NCI-H2227 treated with DMSO at 0.1 percent for 48 hours (cell line): ENCODE measurements around the gene TKT.

Experiments used
- DNase-seq: peaks from one replicate; lab custom pipeline; 2025; lab: John Stamatoyannopoulos, UW

TKT gene

GRCh38 chr3:53240989-53241972 is 14.5 kb downstream of the TKT start:
- no peak for DNase-seq

- DNase-seq = no peak
Observed at GRCh38 chr3:53239800-53240199, 16.0 kb downstream of the TKT start.

DNA sequence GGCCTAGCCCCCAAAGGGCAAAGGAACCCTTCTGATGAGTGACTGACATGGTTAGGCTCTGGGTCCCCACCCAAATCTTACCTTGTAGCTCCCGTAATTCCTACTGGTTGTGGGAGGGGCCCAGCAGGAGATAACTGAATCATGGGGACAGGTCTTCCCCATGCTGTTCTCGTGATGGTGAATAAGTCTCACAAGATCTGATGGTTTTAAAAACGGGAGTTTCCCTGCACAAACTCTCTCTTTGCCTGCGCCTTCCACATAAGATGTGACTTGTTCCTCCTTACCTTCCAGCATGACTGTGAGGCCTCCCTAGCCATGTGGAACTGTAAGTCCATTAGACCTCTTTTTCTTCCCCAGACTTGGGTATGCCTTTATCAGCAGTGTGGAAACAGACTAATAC is 16.9 kb downstream of the TKT start:
- DNase-seq = no peak

GRCh38 chr3:53238051-53238850 is 17.6 kb downstream of the TKT start:
- peak; percentile 49 for DNase-seq

- no peak for DNase-seq
Observed at GRCh38 chr3:53236112-53236841, 19.5 kb downstream of the TKT start.

DNA sequence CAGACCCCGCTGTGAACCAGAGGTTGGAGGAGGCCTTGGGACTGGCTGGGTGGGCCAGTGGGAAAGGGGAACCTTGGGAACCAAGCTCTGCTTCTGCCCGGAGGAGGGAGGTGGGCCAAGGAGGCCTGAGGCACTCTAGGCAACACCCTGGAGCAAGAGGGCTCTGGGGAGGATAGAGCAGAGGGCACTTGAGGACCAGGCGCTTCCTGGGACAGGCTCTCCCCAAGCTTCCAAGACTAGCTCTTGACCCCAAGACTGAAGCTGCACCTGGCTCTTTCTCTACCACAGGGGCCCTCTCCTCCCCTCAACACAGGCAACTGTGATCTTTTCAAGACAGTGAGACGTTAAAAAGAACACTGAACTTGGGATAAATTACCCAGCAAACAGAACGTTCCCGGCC is 20.3 kb downstream of the TKT start:
- no peak for DNase-seq

DNA sequence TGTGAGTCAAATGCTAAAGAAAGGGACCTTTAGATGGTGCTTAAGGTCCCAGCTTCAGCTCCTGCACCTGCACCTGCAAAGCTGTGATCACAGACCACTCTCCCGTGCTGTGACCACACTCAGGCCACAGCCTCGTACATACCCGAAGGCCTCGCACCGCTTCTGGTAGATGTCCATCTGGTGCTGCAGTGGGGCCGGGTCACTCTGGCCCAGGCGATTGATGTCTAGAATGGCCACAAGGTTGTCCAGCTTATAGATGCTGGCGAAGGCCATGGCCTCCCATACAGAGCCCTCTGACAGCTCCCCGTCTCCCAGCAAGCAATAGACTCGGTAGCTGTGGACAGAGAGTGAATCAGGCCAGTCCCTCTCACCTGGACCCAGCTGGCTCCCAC is 21.0 kb downstream of the TKT start:
- no peak for DNase-seq

DNA sequence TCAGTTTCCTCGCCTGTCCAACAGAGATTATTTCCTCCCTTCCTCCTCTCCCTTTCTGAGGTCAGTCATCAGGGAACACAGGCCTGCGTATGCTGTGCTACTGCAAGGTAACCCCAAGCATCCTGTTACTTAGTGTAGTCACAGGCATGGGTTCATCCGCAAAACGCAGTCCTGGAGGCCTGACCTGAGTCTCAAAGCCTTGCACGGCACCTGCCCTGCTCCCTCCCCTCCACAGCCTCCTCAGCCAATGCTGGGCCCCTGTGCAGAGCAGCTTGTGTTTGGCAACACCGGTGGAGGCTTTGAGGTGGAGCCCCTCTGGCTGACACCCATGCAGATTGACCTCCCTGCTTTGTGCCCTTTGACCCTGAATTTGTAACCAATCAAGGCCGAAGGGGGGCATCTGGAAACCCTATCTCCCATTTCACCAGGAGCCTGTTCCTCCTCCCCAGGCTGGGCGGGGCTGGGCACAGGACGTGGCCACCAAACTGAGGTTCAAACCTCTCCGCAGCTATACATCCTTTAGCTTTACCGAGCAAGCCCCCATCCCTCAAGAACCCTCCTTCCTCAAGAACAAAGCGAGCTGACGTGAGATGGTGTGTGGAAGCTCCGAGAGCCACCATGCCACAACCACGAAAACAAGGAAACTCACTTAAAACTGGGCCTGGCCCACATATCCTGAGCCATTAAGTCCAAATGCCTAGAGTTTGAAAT is 21.5 kb downstream of the TKT start:
- no peak for DNase-seq

GRCh38 chr3:53232641-53233377 is 23.0 kb downstream of the TKT start:
- no peak for DNase-seq

GRCh38 chr3:53231532-53232511 is 24.0 kb downstream of the TKT start:
- DNase-seq = no peak

- no peak for DNase-seq
Observed at GRCh38 chr3:53230789-53231188, 25.0 kb downstream of the TKT start.

DNA sequence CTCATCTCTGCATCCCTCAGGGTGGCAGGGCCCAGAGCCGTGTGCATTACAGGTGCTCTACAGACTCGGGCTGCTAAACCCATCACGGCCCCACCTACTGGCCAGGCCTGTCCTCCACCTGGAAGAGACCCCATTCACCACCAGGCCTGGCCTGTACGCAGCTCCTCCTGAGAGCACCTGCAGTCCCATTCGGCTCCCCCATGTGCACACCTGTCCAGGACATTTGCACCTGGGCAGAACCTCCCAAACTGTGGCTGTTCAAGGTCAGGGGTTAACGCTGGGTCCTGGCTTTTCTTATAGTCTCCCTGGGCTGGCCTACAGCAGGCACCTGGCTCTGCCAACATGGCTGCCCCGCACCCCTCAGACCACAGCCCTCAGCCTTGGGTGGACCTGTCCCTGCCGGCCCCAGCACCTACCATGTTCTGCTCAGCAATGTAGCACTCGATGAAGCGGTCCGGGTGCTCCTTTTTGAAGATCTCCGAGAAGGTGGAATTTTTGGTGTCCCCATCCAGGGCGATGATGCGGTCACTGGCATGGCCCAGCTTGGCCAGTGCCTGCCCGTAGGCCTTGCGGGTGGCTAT is 25.7 kb downstream of the TKT start:
- no peak for DNase-seq

- no peak for DNase-seq
Observed at GRCh38 chr3:53229606-53230005, 26.2 kb downstream of the TKT start.

DNA sequence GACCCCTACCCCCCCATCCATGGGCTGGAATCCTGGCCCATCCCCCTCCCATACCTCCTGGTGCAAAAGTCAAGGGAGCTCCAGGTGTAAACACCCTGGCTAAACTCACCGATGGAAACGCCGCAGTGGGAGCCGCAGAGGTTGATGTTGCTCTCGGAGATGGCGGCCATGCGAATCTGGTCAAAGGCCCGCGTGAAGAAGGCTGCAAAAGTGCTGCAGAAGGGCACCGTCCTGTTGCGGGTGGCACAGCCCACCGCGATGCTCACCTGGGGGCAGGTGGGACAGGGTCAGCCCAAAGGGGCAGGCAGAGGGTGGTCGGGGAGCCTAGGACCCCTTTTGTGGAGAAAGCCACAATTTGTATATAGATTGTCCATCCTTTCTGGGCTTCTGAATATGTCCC is 26.7 kb downstream of the TKT start:
- no peak for DNase-seq

DNA sequence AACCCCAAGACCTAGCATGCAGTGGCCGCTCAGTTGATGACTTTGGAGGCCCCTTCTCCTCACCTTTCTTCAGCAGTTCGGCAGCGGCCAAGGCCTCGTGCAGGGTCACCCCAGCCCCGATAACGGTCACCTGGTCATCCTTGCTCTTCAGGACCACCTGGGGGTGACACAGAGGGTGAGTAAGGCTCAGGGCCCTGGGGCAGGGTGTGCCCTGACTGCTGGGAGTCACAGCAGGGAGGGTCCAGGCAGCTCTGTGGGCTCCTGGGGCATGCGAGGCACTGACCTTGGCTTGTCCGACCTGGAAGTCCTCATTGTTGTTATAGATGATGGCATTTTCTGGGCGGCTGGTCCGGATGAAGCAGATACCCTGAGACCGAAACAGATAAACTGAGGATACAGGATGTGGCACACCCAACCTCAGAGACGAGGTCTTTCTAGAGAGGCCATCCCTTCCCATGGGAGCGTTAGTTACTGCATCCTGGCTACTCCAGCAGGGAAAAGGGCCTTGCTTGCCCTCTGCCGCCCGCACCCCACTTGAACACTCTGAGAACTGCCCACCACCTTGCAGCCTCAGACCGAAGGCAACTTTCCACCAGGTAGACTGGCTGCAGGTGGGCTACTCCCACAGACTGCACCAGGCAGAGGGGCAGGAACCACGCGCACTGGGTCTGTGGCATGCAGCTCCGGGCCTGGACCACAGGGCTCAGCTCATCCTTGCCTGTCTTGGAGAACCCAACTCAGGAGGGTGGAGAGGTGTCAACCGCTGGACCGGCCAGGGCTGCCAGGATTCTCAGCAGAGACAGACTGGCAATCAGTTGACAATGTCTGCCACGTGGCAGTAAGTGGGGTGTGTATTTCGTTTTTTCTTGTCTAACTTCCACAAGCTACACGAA is 27.6 kb downstream of the TKT start:
- no peak for DNase-seq

DNA sequence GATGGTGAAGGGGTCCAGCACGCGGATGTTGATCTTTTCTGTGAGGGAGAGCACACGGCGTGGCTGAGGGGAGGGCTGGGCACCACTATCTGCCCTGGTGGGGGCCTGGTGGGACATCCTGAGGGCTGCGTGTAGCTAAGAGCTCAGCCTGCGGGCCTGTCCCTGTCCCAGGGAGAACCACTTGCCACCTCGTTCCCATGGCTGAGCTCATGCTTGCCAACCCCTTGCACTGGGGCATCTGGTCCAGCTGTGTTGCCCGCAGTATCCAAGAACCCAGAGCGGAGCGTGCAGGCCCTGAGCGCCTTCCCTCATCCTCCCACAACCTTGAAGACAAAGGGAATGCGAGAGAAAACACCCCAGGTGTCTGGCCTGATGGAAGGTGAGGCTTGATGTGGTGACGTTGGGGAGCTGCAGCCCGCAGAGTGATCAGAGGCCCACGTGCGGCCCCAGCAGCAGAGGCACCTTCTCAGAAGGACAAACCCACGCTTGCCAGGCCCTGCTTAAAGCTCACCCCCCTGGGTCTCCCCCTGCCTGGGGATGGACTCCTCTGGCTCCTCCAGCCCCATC is 28.9 kb downstream of the TKT start:
- no peak for DNase-seq

DNA sequence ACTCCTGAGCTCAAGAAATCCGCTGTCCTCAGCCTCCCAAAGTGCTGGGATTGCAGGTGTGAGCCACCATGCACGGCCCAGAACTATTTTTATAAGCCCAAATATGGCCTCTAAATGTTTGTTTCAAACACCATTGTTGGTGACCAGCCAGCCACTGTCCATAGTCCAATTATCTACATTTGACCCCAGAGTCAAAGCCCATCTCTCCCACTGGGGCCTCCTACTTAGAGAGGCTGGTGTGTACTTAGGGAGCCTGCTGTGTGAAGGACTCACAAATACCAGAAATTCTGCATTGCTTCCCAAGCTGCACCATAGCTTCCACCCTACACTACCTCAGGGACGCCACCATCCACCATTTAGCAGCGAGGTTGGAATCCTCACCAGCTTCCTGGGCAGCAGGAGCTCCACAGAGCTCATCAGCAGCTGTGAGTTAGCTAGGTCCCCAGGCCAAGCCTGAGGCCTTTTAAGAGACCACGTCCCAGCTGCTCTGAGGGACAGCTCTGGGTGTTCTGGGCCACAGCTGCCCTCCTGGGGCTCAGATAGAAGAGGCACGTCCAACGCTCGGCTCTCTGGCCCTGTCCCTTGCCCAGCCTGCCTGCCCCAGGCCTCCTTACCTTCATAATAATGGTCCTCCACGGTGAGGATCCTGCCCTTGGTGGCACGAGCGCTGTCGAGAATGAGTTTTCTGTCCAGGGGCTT is 29.5 kb downstream of the TKT start:
- no peak for DNase-seq
